Panc1 (cell line): Measurements from ENCODE around the gene C15orf62. TPM values are rescaled to one million over a fixed set of nuclear protein-coding genes. Genes with fewer than 3 reads are reported as not detected.

ENCODE experiments used
- ATAC-seq: fragments of 200-7000 bp; cut with Tn5 transposase; 2 replicates; pipeline ENCODE4 v1.9.1; 2020; ENCODE audit warnings: mild to moderate bottlenecking, moderate library complexity
- BruUV-seq: library from RNA; stranded (reverse); fragments of 400-500 nt; replicated peaks from 2 replicates; lab custom pipeline; 2021; lab: Mats Ljungman, UMichigan
- CTCF ChIA-PET: fragments of 300-600 bp; sonication (Branson Sonifier 250); formaldehyde crosslinking; loops from one replicate; lab custom pipeline; 2022; ENCODE audit warnings: antibody characterized with exemption; lab: Charles Lee
- POLR2A ChIA-PET: fragments of 300-600 bp; sonication (Branson Sonifier 250); formaldehyde crosslinking; loops from one replicate; lab custom pipeline; 2022; ENCODE audit warnings: antibody characterized with exemption; lab: Charles Lee
- DNase-seq: peaks from one replicate; pipeline ENCODE4 v3.0.0-alpha.2; 2010; ENCODE audit warnings: low read depth, low spot score
- H3K27ac ChIP-seq: 2 replicates; pipeline ENCODE4 v1.5.1; 2011; ENCODE audit warnings: mild to moderate bottlenecking, low read length, inconsistent platforms
- H3K27me3 ChIP-seq: fragments of 200-500 bp; sonication (Bioruptor generic); 2 replicates; pipeline ENCODE4 v1.6.0; 2014; ENCODE audit warnings: low read length, inconsistent platforms; ENCODE audit not compliant: control insufficient read depth, insufficient read depth
- H3K36me3 ChIP-seq: fragments of 200-500 bp; sonication (Bioruptor generic); 2 replicates; pipeline ENCODE4 v1.5.1; 2014; ENCODE audit warnings: inconsistent platforms, mild to moderate bottlenecking, low read length, moderate library complexity; ENCODE audit not compliant: control insufficient read depth, insufficient read depth
- H3K4me1 ChIP-seq: 2 replicates; pipeline ENCODE4 v1.5.1; 2011; ENCODE audit warnings: inconsistent platforms, mild to moderate bottlenecking, low read length, moderate library complexity; ENCODE audit not compliant: control insufficient read depth, insufficient read depth
- H3K4me3 ChIP-seq, 2 experiments: 2 replicates each; pipeline ENCODE4 v1.5.1; 2011 to 2012; ENCODE audit warnings: low read depth in 2 of 2, low read length in 2 of 2, mild to moderate bottlenecking in 2 of 2, inconsistent platforms in 1 of 2, moderate library complexity in 1 of 2
- H3K9me3 ChIP-seq: fragments of 200-500 bp; sonication (Bioruptor generic); 2 replicates; pipeline ENCODE4 v1.5.1; 2014; ENCODE audit warnings: low read depth, mild to moderate bottlenecking, inconsistent platforms, low read length, moderate library complexity; ENCODE audit not compliant: control insufficient read depth, insufficient read depth
- CTCF ChIP-seq: fragments of 450-650 bp; IDR thresholded peaks from 2 replicates; pipeline ENCODE4 v1.5.1; 2017; ENCODE audit warnings: mild to moderate bottlenecking
- POLR2AphosphoS5 ChIP-seq: IDR thresholded peaks from 2 replicates; pipeline ENCODE4 v1.6.1; 2012; ENCODE audit warnings: mild to moderate bottlenecking, low read depth, low read length, moderate library complexity
- SIN3A ChIP-seq: IDR thresholded peaks from 2 replicates; pipeline ENCODE4 v1.6.1; 2012; ENCODE audit warnings: low read depth, mild to moderate bottlenecking, low read length, moderate library complexity, borderline replicate concordance; ENCODE audit not compliant: insufficient read depth
- TCF7L2 ChIP-seq: IDR thresholded peaks from 2 replicates; pipeline ENCODE4 v1.6.1; 2011; ENCODE audit warnings: mild to moderate bottlenecking, low read depth, low read length, inconsistent platforms
- in situ Hi-C: cut with HindIII; loops from 2 replicates; pipeline ENCODE4 v1.10.0; 2016; ENCODE audit warnings: low sequenced_read_pairs, low pct_unique_long_range_greater_than_20kb
- intact Hi-C: fragments of 100-400 bp; cut with micrococcal nuclease; formaldehyde crosslinking; loops from one replicate; pipeline ENCODE4 v1.10.0; 2022; ENCODE audit not compliant: unreplicated experiment
- total RNA-seq: library from RNA; stranded (reverse); gene quantifications from one replicate; pipeline ENCODE4 v1.2.1, GENCODE V29; 2021; ENCODE audit not compliant: unreplicated experiment
- TF ChIP-seq, protein P1 (sequence below), 2 experiments: IDR thresholded peaks; 2 replicates each; pipeline ENCODE4 v1.6.1; 2011 to 2012; ENCODE audit warnings: low read depth in 2 of 2, control low read depth in 1 of 2, low read length in 1 of 2, mild to moderate bottlenecking in 1 of 2, moderate library complexity in 1 of 2; ENCODE audit not compliant: insufficient read depth in 1 of 2

C15orf62 gene
- total RNA-seq, 1 experiment from 2014 or later, result 0.33 TPM

DNA sequence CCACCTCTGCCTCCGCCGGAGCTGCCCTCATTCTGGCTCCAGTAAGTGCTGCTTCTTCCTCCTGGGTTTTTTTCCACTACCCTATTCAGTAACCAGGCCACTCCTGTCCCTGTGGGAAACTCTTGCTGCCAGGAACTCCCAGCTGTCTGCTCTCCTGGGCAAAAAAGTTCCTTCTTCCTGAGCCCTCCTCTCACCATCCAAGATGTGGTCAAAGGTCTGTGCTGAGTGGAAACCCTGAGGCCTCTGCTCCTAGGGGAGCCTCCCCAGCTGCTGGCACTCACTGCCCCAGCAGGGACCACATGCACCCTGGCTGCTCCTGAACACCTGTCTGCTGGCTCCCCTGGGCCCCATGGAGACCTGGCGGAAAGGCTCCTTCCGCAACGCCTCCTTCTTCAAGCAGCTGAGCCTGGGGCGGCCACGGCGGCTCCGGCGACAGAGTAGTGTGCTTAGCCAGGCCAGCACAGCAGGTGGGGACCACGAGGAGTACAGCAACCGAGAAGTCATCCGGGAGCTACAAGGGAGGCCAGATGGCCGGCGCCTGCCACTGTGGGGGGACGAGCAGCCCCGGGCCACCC is 454 bp downstream of the C15orf62 start:
- peaks cover 34% of the 10 kb centered on the region for H3K4me1 ChIP-seq
- TF ChIP-seq CTCF, result no peak
- TF ChIP-seq, protein P1, sequence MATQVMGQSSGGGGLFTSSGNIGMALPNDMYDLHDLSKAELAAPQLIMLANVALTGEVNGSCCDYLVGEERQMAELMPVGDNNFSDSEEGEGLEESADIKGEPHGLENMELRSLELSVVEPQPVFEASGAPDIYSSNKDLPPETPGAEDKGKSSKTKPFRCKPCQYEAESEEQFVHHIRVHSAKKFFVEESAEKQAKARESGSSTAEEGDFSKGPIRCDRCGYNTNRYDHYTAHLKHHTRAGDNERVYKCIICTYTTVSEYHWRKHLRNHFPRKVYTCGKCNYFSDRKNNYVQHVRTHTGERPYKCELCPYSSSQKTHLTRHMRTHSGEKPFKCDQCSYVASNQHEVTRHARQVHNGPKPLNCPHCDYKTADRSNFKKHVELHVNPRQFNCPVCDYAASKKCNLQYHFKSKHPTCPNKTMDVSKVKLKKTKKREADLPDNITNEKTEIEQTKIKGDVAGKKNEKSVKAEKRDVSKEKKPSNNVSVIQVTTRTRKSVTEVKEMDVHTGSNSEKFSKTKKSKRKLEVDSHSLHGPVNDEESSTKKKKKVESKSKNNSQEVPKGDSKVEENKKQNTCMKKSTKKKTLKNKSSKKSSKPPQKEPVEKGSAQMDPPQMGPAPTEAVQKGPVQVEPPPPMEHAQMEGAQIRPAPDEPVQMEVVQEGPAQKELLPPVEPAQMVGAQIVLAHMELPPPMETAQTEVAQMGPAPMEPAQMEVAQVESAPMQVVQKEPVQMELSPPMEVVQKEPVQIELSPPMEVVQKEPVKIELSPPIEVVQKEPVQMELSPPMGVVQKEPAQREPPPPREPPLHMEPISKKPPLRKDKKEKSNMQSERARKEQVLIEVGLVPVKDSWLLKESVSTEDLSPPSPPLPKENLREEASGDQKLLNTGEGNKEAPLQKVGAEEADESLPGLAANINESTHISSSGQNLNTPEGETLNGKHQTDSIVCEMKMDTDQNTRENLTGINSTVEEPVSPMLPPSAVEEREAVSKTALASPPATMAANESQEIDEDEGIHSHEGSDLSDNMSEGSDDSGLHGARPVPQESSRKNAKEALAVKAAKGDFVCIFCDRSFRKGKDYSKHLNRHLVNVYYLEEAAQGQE (IDR thresholded peaks at IDR 0.05; ENCODE audit: insufficient read depth in 1 of 2, low read depth in 2 of 2, low read length in 1 of 2), result no peak
- TF ChIP-seq TCF7L2, result no peak
- TF ChIP-seq SIN3A, result no peak
- no peak for TF ChIP-seq POLR2AphosphoS5
- H3K9me3 ChIP-seq, result no peaks in the 10 kb centered on the region
- no peaks in the 10 kb centered on the region for H3K27me3 ChIP-seq
- no TSS peak for BruUV-seq
- intact Hi-C loops, result no loop called here
- DNase-seq (no peak), ATAC-seq (no peak)
- H3K27ac ChIP-seq, result no peak overlapping the region
- ChIA-PET CTCF (interaction anchor here (0.5 to 0.7 kb wide), 2 partner anchors 34 to 298 kb away, joined by 4 read pairs; no protein-coding TSS in a partner anchor), POLR2A (interaction anchor here (0.6 kb wide), 1 partner anchor 428 kb away, joined by 3 read pairs; no protein-coding TSS in a partner anchor)
- in situ Hi-C loops, result no loop called here
- no peaks in the 10 kb centered on the region for H3K36me3 ChIP-seq
- no peak overlapping the region for H3K4me3 ChIP-seq

DNA sequence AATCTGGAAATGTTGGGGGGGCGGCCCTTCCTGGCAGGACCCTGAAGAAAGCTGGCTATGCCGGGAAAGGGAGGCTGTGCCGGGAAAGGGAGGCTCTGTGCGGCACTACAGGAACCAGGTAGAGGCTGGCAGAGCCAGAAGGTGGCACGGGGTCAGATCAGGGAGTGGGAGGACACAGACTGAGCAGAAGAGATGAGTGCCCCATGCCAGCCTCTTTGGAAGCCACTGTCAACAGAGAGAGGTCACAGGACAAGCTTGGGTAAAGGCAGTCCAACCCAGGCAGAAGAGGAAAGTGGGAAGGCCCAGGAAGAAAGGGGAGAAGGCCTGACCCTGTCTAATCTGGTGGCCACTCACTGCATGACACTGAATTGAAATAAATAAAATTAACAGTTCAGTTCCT is 1.5 kb downstream of the C15orf62 start:
- TF ChIP-seq POLR2AphosphoS5 (no peak), CTCF (no peak)
- TF ChIP-seq, protein P1 (IDR thresholded peaks at IDR 0.05; ENCODE audit: insufficient read depth in 1 of 2, low read depth in 2 of 2, low read length in 1 of 2), result no peak
- no peaks in the 10 kb centered on the region for H3K9me3 ChIP-seq
- CTCF ChIA-PET, result no interaction called here
- DNase-seq (no peak), ATAC-seq (no peak)
- H3K27me3 ChIP-seq, result no peaks in the 10 kb centered on the region
- intact Hi-C loops, result no loop called here
- POLR2A ChIA-PET, result no interaction called here
- H3K27ac ChIP-seq, result no peak overlapping the region
- no peaks in the 10 kb centered on the region for H3K36me3 ChIP-seq
- in situ Hi-C loops, result no loop called here
- no TSS peak for BruUV-seq
- peaks cover 24% of the 10 kb centered on the region for H3K4me1 ChIP-seq
- no peak overlapping the region for H3K4me3 ChIP-seq
